DND-41 (cell line): ENCODE measurements around the gene TPI1.

Experiments
- EZH2 ChIP-seq: IDR thresholded peaks from 3 replicates; pipeline ENCODE4 v1.6.1; 2012; ENCODE audit warnings: borderline replicate concordance, low read depth, mild to moderate bottlenecking, moderate library complexity, low read length, inconsistent platforms; ENCODE audit not compliant: severe bottlenecking
- TF ChIP-seq, protein P1 (sequence below): IDR thresholded peaks from 2 replicates; pipeline ENCODE4 v1.5.1; 2012; ENCODE audit warnings: borderline replicate concordance, low read length, moderate library complexity, mild to moderate bottlenecking; ENCODE audit not compliant: poor library complexity, severe bottlenecking; ENCODE audit errors: extremely low read depth

DNA sequence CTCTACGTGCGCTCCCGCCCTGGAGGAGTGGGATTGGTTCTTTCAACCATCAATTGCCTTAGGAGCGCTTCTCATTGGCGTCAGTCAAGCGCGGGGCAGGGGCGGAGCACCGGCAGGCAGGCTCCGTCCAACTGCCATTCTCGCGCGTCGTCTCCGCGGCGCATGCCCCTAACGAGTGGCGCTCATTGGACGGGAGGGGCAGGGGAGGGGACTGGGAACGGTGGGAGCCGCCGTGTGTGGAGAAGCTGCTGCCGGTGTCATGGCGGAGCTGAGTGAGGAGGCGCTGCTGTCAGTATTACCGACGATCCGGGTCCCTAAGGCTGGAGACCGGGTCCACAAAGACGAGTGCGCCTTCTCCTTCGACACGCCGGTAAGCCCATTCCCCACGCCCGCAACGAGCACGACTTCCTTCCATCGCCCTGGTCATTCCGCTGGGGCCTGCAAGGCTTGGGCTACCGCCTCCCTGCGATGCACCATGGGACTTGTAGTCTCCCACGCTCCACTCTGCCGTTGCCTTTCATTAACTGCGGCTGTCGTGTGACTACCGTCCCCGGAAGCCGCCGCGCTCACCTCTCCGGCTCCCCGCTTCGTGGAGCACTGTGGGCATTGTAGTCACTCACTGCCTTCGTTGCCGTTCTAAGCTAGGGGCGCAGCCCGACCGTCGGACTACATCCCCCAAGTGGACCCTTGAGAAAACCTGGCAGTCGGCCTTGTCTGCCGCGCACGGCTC lies 15.2 kb upstream of the TPI1 start, which contains the start of gene USP5:
- TF ChIP-seq, protein P1, sequence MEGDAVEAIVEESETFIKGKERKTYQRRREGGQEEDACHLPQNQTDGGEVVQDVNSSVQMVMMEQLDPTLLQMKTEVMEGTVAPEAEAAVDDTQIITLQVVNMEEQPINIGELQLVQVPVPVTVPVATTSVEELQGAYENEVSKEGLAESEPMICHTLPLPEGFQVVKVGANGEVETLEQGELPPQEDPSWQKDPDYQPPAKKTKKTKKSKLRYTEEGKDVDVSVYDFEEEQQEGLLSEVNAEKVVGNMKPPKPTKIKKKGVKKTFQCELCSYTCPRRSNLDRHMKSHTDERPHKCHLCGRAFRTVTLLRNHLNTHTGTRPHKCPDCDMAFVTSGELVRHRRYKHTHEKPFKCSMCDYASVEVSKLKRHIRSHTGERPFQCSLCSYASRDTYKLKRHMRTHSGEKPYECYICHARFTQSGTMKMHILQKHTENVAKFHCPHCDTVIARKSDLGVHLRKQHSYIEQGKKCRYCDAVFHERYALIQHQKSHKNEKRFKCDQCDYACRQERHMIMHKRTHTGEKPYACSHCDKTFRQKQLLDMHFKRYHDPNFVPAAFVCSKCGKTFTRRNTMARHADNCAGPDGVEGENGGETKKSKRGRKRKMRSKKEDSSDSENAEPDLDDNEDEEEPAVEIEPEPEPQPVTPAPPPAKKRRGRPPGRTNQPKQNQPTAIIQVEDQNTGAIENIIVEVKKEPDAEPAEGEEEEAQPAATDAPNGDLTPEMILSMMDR: no peak
- no peak for TF ChIP-seq EZH2
